Suprapubic skin (tissue), 3 donors: ENCODE results near the gene MAPK13.

Experiments used
- POLR2A ChIP-seq, 2 donors: fragments of 450-650 bp; IDR thresholded peaks; one replicate each; pipeline ENCODE4 v1.6.1; 2017; ENCODE audit warnings: antibody characterized with exemption in 2 of 2, mild to moderate bottlenecking in 2 of 2, moderate library complexity in 2 of 2
- TF ChIP-seq, protein P1 (sequence below), 2 donors: fragments of 200-600 bp in 1 of 2; fragments of 450-650 bp in 1 of 2; sonication (generic) in 1 of 2; IDR thresholded peaks; one replicate each; pipeline ENCODE4 v1.5.1; 2016 to 2019; ENCODE audit warnings: antibody characterized with exemption in 2 of 2, mild to moderate bottlenecking in 1 of 2, moderate library complexity in 1 of 2

DNA sequence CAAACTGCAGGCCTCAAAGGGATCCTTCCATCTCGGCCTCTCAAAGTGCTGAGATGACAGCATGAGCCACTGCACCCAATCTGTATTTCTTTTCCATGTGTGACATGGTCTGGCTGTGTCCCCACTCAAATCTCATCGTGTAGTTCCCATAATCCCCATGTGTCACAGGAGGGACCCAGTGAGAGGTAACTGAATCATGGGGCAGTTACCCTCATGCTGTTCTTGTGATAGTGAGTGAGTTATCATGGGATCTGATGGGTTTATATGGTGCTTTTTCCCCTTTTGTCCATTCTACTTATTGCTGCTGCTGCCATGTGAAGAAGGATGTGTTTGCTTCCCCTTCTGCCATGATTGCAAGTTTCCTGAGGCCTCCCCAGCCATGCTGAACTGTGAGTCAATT is 55.9 kb downstream of the MAPK13 start:
- TF ChIP-seq POLR2A (IDR thresholded peaks at IDR 0.05) = no peak
- TF ChIP-seq, protein P1, sequence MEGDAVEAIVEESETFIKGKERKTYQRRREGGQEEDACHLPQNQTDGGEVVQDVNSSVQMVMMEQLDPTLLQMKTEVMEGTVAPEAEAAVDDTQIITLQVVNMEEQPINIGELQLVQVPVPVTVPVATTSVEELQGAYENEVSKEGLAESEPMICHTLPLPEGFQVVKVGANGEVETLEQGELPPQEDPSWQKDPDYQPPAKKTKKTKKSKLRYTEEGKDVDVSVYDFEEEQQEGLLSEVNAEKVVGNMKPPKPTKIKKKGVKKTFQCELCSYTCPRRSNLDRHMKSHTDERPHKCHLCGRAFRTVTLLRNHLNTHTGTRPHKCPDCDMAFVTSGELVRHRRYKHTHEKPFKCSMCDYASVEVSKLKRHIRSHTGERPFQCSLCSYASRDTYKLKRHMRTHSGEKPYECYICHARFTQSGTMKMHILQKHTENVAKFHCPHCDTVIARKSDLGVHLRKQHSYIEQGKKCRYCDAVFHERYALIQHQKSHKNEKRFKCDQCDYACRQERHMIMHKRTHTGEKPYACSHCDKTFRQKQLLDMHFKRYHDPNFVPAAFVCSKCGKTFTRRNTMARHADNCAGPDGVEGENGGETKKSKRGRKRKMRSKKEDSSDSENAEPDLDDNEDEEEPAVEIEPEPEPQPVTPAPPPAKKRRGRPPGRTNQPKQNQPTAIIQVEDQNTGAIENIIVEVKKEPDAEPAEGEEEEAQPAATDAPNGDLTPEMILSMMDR (IDR thresholded peaks at IDR 0.05) = no peak
